HG03060 (cell line): ENCODE results near the gene CCDC142.

Source experiments
- ATAC-seq: cut with Tn5 transposase; IDR thresholded peaks from one replicate; pipeline ENCODE4 v1.9.1; 2021; ENCODE audit warnings: low read depth, moderate number of reproducible peaks; ENCODE audit not compliant: unreplicated experiment

The CCDC142 gene

DNA sequence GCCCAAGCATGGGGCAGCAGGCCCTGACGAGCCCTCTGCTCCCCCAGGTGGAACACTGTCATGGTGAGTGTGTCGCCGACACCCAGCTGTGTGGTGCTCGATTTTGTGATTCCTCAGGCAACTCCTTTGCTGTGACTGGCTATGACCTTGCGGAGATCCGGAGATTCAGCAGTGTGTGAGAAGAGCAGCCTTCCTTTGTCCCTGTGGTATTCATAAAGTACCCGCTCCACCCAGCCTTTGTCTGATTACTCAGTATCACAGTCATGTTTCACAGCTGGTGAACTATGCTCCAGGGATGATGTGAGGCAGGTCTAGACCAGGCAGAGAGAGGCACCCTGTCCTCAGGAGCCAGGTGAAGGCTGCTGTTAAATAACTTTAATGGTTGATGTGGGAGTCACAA is 57.3 kb downstream of the CCDC142 start:
- ATAC-seq, result no peak

DNA sequence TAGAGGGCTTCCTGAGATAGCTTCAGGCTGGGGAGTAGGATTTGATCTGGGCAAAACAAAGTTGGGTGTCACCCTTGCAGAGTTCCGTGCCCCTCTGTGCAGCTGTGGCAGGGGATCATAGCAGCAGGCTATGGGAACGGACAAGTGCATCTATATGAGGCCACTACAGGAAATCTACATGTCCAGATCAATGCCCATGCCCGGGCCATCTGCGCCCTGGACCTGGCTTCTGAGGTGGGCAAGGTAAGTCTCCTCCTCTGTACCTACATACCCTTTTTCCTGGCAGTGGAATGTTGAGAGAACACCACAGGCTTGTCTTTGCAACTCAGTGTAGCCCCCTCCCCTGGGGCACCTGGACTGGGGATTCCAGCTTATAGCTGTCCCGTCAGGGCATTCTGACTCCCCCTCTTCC is 57.8 kb downstream of the CCDC142 start:
- ATAC-seq, result no peak

DNA sequence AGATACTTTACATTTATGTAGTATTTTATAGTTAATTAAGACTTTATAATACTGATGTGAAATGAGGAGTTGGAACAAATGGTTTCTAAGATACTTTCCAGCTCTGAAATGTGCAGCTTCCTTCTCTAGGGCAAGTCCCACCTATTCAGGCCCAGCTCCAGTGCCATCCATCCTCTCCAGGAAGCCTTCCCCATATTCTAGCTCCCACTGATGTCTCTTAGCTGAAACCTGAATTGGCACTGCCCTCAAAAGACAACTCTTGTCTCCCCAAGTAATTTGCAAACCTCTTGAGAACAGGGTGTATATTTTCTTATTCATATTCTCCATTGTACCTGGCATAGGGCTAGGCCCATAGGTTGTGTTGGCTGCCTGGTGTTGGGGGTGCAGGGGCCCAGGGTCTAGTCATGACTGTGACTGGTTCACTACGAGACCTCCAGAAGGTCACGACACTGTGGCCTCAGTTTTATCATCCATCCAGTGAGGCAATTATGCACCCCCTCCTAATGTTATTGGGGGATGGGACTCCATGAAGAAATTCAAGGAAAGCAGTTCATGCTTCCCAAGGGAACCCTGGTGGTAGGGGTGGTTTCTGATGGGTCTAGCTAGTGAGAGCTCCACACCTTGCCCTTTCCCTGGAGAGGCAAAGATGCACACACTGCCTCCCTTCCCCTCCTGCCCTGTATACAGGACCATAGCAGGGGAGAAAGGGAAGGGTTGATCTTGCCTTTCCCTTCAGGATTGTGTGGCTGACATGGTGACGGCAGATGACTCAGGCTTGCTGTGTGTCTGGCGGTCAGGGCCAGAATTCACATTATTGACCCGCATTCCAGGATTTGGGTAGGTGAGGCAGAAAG is 58.4 kb downstream of the CCDC142 start:
- ATAC-seq, result no peak
